ENCODE results near the gene MACROD2. TPM values are rescaled to one million over a fixed set of nuclear protein-coding genes. Genes with fewer than 3 reads are reported as not detected.

MACROD2 gene
- polyA plus RNA-seq, 6 donors from 2014 or later, result 27.2 to 49.3 (median 36.4) TPM

- H3K9me3 Mint-ChIP-seq, result peaks cover 0 to 6% (median 0%) of the 10 kb centered on the region in 7 donors
- H3K27ac Mint-ChIP-seq, result no peak overlapping the region
- no peak overlapping the region for H3K4me3 Mint-ChIP-seq
- H3K36me3 Mint-ChIP-seq, result no peaks in the 10 kb centered on the region
- no peak for DNase-seq
- ATAC-seq (ENCODE audit: low read depth in 2 of 2), result no peak
- no peaks in the 10 kb centered on the region for H3K4me1 Mint-ChIP-seq
- peaks cover 0 to 5% (median 0%) of the 10 kb centered on the region in 3 donors for H3K27me3 Mint-ChIP-seq
Measured at GRCh38 chr20:14664101-14664500, 668.8 kb downstream of the MACROD2 start.

- no peak overlapping the region for H3K4me3 Mint-ChIP-seq
- DNase-seq (no peak), ATAC-seq (ENCODE audit: low read depth in 2 of 2) (no peak)
- no peaks in the 10 kb centered on the region for H3K4me1 Mint-ChIP-seq
- H3K36me3 Mint-ChIP-seq, result no peaks in the 10 kb centered on the region
- H3K27ac Mint-ChIP-seq, result no peak overlapping the region
- peaks cover 0 to 5% (median 0%) of the 10 kb centered on the region in 3 donors for H3K27me3 Mint-ChIP-seq
- peaks cover 0 to 2% (median 0%) of the 10 kb centered on the region in 7 donors for H3K9me3 Mint-ChIP-seq
Measured at GRCh38 chr20:14666696-14667095, 671.4 kb downstream of the MACROD2 start.

- H3K27me3 Mint-ChIP-seq, result peaks cover 0 to 2% (median 0%) of the 10 kb centered on the region in 3 donors
- no peak overlapping the region for H3K27ac Mint-ChIP-seq
- H3K36me3 Mint-ChIP-seq, result no peaks in the 10 kb centered on the region
- no peaks in the 10 kb centered on the region for H3K9me3 Mint-ChIP-seq
- no peaks in the 10 kb centered on the region for H3K4me1 Mint-ChIP-seq
- no peak for DNase-seq
- no peak overlapping the region for H3K4me3 Mint-ChIP-seq
- no peak for ATAC-seq (ENCODE audit: low read depth in 2 of 2)
Measured at GRCh38 chr20:14667226-14667625, 671.9 kb downstream of the MACROD2 start.

- no peaks in the 10 kb centered on the region for H3K27me3 Mint-ChIP-seq
- H3K27ac Mint-ChIP-seq, result no peak overlapping the region
- ATAC-seq (ENCODE audit: low read depth in 2 of 2), result no peak
Measured at GRCh38 chr20:14672066-14672465, 676.8 kb downstream of the MACROD2 start.

GRCh38 chr20:14673164-14673563, 677.8 kb downstream of the MACROD2 start:
- peaks cover 0 to 9% (median 7%) of the 10 kb centered on the region in 7 donors for H3K9me3 Mint-ChIP-seq
- no peak overlapping the region for H3K4me3 Mint-ChIP-seq
- H3K27me3 Mint-ChIP-seq, result no peaks in the 10 kb centered on the region
- no peak for ATAC-seq (ENCODE audit: low read depth in 2 of 2)
- H3K27ac Mint-ChIP-seq, result no peak overlapping the region
- no peaks in the 10 kb centered on the region for H3K36me3 Mint-ChIP-seq
- H3K4me1 Mint-ChIP-seq, result no peaks in the 10 kb centered on the region
- no peak for DNase-seq

More at GRCh38 chr20:14672066-14672465, 676.8 kb downstream of the MACROD2 start:
- DNase-seq, result no peak
- no peaks in the 10 kb centered on the region for H3K4me1 Mint-ChIP-seq
- no peak overlapping the region for H3K4me3 Mint-ChIP-seq
- no peaks in the 10 kb centered on the region for H3K36me3 Mint-ChIP-seq
- H3K9me3 Mint-ChIP-seq, result peaks cover 0 to 9% (median 7%) of the 10 kb centered on the region in 7 donors

GRCh38 chr20:14677455-14677854, 682.1 kb downstream of the MACROD2 start:
- H3K9me3 Mint-ChIP-seq, result peaks cover 0 to 9% (median 7%) of the 10 kb centered on the region in 7 donors
- no peak overlapping the region for H3K4me3 Mint-ChIP-seq
- DNase-seq (no peak), ATAC-seq (ENCODE audit: low read depth in 2 of 2) (no peak)
- H3K36me3 Mint-ChIP-seq, result no peaks in the 10 kb centered on the region
- H3K27ac Mint-ChIP-seq, result no peak overlapping the region
- H3K27me3 Mint-ChIP-seq, result no peaks in the 10 kb centered on the region
- no peaks in the 10 kb centered on the region for H3K4me1 Mint-ChIP-seq

- Mint-ChIP-seq H3K36me3 (no peaks in the 10 kb centered on the region), H3K4me1 (no peaks in the 10 kb centered on the region), H3K9me3 (peaks cover 0 to 2% (median 0%) of the 10 kb centered on the region in 7 donors), H3K4me3 (no peak overlapping the region), H3K27ac (no peak overlapping the region), H3K27me3 (peaks cover 0 to 8% (median 0%) of the 10 kb centered on the region in 3 donors)
- DNase-seq (no peak), ATAC-seq (ENCODE audit: low read depth in 2 of 2) (no peak)
Measured at GRCh38 chr20:14685183-14685582, 689.9 kb downstream of the MACROD2 start.

GRCh38 chr20:14687313-14687712, 692.0 kb downstream of the MACROD2 start:
- H3K36me3 Mint-ChIP-seq, result no peaks in the 10 kb centered on the region
- no peaks in the 10 kb centered on the region for H3K4me1 Mint-ChIP-seq
- no peak for ATAC-seq (ENCODE audit: low read depth in 2 of 2)
- H3K27ac Mint-ChIP-seq, result no peak overlapping the region
- no peak for DNase-seq
- no peak overlapping the region for H3K4me3 Mint-ChIP-seq
- peaks cover 0 to 8% (median 0%) of the 10 kb centered on the region in 3 donors for H3K27me3 Mint-ChIP-seq
- H3K9me3 Mint-ChIP-seq, result peaks cover 0 to 2% (median 0%) of the 10 kb centered on the region in 7 donors

GRCh38 chr20:14688005-14688404, 692.7 kb downstream of the MACROD2 start:
- Mint-ChIP-seq H3K4me3 (no peak overlapping the region), H3K4me1 (no peaks in the 10 kb centered on the region), H3K9me3 (peaks cover 0 to 2% (median 0%) of the 10 kb centered on the region in 7 donors), H3K27ac (no peak overlapping the region), H3K36me3 (no peaks in the 10 kb centered on the region), H3K27me3 (peaks cover 0 to 8% (median 0%) of the 10 kb centered on the region in 3 donors)
- ATAC-seq (ENCODE audit: low read depth in 2 of 2) (no peak), DNase-seq (no peak)

GRCh38 chr20:14691994-14692393, 696.7 kb downstream of the MACROD2 start:
- no peaks in the 10 kb centered on the region for H3K36me3 Mint-ChIP-seq
- DNase-seq, result no peak
- ATAC-seq (ENCODE audit: low read depth in 2 of 2), result no peak
- H3K4me3 Mint-ChIP-seq, result no peak overlapping the region
- no peaks in the 10 kb centered on the region for H3K4me1 Mint-ChIP-seq
- peaks cover 0 to 2% (median 0%) of the 10 kb centered on the region in 7 donors for H3K9me3 Mint-ChIP-seq
- H3K27me3 Mint-ChIP-seq, result peaks cover 0 to 8% (median 0%) of the 10 kb centered on the region in 3 donors
- H3K27ac Mint-ChIP-seq, result no peak overlapping the region

GRCh38 chr20:14696478-14696877, 701.2 kb downstream of the MACROD2 start:
- DNase-seq, result no peak
- H3K27ac Mint-ChIP-seq, result no peak overlapping the region
- H3K9me3 Mint-ChIP-seq, result no peaks in the 10 kb centered on the region
- no peaks in the 10 kb centered on the region for H3K36me3 Mint-ChIP-seq
- no peaks in the 10 kb centered on the region for H3K4me1 Mint-ChIP-seq
- no peak for ATAC-seq (ENCODE audit: low read depth in 2 of 2)
- H3K27me3 Mint-ChIP-seq, result no peaks in the 10 kb centered on the region
- no peak overlapping the region for H3K4me3 Mint-ChIP-seq

- H3K9me3 Mint-ChIP-seq, result no peaks in the 10 kb centered on the region
- no peaks in the 10 kb centered on the region for H3K36me3 Mint-ChIP-seq
- no peak overlapping the region for H3K27ac Mint-ChIP-seq
- H3K4me1 Mint-ChIP-seq, result no peaks in the 10 kb centered on the region
- DNase-seq, result no peak
- no peak overlapping the region for H3K4me3 Mint-ChIP-seq
- no peak for ATAC-seq (ENCODE audit: low read depth in 2 of 2)
- H3K27me3 Mint-ChIP-seq, result no peaks in the 10 kb centered on the region
Measured at GRCh38 chr20:14696937-14697336, 701.6 kb downstream of the MACROD2 start.

GRCh38 chr20:14698125-14698524, 702.8 kb downstream of the MACROD2 start:
- Mint-ChIP-seq H3K4me3 (no peak overlapping the region), H3K4me1 (no peaks in the 10 kb centered on the region), H3K27me3 (no peaks in the 10 kb centered on the region), H3K9me3 (no peaks in the 10 kb centered on the region), H3K36me3 (no peaks in the 10 kb centered on the region), H3K27ac (no peak overlapping the region)
- ATAC-seq (ENCODE audit: low read depth in 2 of 2), result no peak
- DNase-seq, result no peak

GRCh38 chr20:14698605-14699373, 703.5 kb downstream of the MACROD2 start:
- no peak overlapping the region for H3K4me3 Mint-ChIP-seq
- H3K27me3 Mint-ChIP-seq, result no peaks in the 10 kb centered on the region
- no peaks in the 10 kb centered on the region for H3K4me1 Mint-ChIP-seq
- no peak for DNase-seq
- no peaks in the 10 kb centered on the region for H3K9me3 Mint-ChIP-seq
- no peak overlapping the region for H3K27ac Mint-ChIP-seq
- no peaks in the 10 kb centered on the region for H3K36me3 Mint-ChIP-seq
- no peak for ATAC-seq (ENCODE audit: low read depth in 2 of 2)
